HG02852 (cell line): ENCODE data around the gene RWDD4.

ENCODE experiments used
- ATAC-seq: cut with Tn5 transposase; IDR thresholded peaks from one replicate; pipeline ENCODE4 v1.9.1; 2021; ENCODE audit warnings: mild to moderate bottlenecking, moderate library complexity; ENCODE audit not compliant: unreplicated experiment

Gene RWDD4

GRCh38 chr4:183601381-183601780, 57.6 kb downstream of the RWDD4 start:
- no peak for ATAC-seq

DNA sequence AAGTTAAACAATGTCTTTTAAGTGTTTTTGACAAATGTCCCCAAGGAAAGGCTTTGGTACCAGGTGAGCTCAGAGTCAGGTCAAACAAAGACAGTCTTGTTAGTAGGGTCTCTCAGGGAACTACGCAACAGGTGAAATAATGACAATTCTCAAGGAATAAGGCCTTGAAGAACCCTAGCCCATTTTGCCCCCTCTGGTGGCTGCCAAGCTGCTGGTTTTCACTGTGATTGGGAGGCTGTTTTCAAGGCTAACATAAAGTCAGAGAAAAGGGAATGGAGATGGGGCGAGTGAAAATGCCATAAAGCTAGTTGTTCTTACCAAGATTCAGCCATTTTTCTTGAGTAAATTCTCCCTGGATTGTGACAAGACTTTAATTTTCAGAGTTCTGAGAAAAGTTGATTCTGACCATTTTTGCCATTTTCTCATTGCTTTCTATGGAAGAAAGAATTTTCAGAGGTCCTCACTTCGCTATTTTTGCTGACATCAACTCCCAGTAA, 58.7 kb downstream of the RWDD4 start:
- no peak for ATAC-seq

DNA sequence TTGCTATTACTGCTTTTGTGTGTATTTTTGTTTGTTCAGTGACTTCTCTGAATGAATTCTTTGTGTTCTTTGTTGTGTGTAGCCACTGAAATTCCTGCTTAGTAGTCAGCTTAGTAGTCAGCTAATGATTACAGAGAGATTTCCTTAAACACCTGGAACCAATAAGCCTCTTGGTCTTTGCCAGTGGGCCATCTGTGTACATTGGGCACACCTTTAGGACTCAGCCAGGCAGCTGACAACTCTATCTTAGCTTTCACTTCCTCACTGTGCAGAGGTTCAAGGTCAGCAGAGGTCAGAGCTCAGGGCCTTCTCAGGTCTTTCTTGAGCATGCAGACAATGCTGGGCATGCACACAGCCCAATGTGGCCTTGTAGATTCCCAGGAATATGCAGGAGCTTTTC, 59.3 kb downstream of the RWDD4 start:
- ATAC-seq = no peak

- no peak for ATAC-seq
Measured at GRCh38 chr4:183599284-183599683, 59.7 kb downstream of the RWDD4 start.

- no peak for ATAC-seq
Measured at GRCh38 chr4:183596067-183596757, 62.8 kb downstream of the RWDD4 start.

DNA sequence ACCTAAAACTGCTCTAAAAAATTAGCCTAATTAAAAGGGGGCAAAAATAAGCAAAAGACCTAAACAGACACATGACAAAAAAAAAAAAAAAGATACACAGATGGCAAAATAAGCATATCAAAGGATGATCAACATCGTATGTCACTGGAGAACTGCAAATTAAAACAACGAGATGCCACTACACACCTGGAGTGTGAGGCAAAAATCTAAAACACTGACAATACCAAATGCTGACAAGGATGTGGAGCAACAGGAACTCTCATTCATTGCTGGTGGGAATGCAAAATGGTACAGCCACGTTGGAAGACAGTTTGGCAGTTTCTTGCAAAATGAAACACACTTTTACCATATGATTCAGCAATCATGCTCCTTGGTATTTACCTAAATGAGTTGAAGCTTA, 64.2 kb downstream of the RWDD4 start:
- no peak for ATAC-seq

DNA sequence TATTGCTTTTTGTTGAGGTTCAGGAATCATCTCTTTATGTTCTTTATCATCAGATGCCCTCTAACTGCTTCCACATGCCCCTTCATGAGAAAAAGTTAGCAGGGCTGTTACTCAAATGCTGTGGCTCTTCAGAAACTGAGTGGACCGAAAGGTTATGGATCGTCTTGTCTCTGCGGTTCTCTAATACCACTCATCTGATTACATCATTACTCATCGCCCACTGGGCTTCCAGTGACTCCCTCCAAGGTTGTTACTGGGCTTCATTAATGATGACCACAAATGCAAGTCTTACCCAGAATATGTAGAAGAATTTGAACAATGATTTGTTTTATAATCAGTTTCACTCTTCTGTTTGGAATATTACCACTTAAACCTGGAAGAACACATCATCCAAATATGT, 67.7 kb downstream of the RWDD4 start:
- no peak for ATAC-seq
